GM12864 (cell line): ENCODE results near the gene PLA2G5.

Experiments
- DNase-seq: peaks from one replicate; pipeline ENCODE4 v3.0.0-alpha.2; 2011; ENCODE audit warnings: low read depth
- H3K4me3 ChIP-seq: 2 replicates; pipeline ENCODE4 v1.5.1; 2011; ENCODE audit warnings: mild to moderate bottlenecking, low read depth, low read length, control low read depth
- TF ChIP-seq, protein P1 (sequence below): IDR thresholded peaks from 2 replicates; pipeline ENCODE4 v1.5.1; 2011; ENCODE audit warnings: low read depth, mild to moderate bottlenecking, moderate library complexity, low read length, control low read depth, inconsistent platforms; ENCODE audit errors: missing control alignments

Gene PLA2G5

DNA sequence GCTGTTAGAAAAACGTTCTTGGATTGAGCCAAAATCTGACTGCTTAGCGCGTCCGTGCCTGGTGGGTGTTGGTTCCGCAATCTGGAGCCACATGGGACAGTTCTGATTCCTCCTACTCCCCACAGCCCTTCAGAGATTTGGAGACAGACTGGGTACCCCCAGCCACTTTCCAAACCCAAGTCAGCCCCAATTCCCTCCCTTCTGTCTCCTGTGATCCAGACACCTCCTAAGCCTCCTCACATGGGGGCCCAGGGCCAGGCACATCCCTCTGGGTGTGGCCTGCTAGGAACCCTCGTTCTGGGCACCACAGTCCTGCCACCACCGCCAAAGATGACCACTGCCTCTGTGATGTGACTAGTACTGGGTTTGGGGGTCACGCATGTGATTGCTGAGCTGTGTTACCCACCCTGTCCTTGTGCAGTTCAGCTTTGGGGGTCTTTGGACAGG lies 4.8 kb downstream of the PLA2G5 start:
- TF ChIP-seq, protein P1, sequence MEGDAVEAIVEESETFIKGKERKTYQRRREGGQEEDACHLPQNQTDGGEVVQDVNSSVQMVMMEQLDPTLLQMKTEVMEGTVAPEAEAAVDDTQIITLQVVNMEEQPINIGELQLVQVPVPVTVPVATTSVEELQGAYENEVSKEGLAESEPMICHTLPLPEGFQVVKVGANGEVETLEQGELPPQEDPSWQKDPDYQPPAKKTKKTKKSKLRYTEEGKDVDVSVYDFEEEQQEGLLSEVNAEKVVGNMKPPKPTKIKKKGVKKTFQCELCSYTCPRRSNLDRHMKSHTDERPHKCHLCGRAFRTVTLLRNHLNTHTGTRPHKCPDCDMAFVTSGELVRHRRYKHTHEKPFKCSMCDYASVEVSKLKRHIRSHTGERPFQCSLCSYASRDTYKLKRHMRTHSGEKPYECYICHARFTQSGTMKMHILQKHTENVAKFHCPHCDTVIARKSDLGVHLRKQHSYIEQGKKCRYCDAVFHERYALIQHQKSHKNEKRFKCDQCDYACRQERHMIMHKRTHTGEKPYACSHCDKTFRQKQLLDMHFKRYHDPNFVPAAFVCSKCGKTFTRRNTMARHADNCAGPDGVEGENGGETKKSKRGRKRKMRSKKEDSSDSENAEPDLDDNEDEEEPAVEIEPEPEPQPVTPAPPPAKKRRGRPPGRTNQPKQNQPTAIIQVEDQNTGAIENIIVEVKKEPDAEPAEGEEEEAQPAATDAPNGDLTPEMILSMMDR, result no peak
- DNase-seq, result no peak
- H3K4me3 ChIP-seq, result no peak overlapping the region

DNA sequence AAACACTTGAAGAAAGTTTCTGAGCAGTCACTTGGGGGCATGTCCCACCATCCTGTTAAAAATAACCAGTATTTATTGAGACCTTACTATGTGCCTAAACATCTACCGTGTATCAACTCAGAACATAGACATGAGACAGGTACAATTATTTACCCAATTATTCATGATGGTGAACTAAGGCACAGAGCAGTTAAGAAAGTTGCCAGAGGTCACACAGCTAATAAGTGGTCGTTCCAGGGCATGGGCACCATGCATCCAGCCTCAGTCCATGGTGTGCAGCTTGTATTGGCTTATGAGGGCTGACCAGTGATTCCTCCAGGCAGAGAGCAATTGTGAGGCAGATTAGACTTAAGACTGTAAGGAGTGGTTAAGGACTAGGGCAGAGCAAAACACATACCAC lies 5.4 kb downstream of the PLA2G5 start:
- DNase-seq, result no peak
- TF ChIP-seq, protein P1, result no peak
- no peak overlapping the region for H3K4me3 ChIP-seq

DNA sequence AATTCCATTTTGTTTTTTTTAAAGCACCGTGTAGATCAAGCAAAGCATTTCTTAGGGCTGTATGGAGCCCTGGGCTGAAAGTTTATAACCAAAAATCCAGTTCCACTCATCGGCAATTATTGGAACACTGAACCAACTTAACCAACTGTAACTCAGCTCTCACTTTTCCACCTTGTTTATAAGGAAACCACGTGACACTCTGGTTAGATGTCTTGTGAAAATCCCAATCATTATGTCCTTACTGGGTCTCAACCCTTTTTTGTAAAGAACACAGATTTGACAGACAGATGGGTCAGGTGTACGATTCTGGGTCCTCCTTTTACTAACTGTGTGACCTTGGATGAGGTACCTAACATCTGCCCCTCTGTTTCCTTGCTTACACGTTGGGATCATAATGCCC lies 6.2 kb downstream of the PLA2G5 start:
- no peak overlapping the region for H3K4me3 ChIP-seq
- TF ChIP-seq, protein P1, result no peak
- no peak for DNase-seq

DNA sequence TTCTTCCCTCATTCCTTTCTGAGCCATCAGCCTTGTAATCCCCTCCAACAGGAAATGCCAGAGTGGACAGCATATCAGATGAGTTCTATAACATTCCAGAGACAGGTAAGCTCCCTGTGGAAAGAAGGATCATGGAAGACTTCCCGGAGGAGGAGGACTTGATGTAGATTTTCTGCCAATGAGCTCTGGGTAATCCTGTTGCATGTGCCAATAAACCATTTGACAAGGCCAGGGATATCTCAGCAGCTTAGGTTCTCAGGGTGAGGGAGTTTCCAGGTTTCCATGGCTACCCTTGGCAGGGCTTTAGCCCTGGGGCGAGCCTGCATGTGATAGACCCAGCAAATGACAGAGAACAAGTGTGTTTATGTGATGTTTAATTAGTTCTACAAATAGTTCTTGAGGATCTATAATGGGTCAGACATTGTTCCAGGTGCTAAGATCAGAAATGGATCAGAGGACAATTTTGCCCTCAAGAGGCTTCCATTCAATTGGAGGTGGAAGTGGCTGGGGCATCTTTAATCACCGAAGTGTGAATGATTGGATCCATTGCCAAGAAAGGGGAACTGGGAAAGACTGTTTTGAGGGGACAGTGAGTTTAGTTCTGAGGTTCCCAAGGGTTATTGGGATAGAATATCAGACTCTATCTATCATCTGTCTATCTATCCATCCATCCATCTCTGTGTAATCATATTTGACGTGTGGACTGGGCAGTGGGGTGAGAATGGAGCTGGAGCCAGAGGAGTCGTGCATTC lies 6.9 kb downstream of the PLA2G5 start:
- no peak overlapping the region for H3K4me3 ChIP-seq
- DNase-seq, result no peak
- TF ChIP-seq, protein P1, result no peak

DNA sequence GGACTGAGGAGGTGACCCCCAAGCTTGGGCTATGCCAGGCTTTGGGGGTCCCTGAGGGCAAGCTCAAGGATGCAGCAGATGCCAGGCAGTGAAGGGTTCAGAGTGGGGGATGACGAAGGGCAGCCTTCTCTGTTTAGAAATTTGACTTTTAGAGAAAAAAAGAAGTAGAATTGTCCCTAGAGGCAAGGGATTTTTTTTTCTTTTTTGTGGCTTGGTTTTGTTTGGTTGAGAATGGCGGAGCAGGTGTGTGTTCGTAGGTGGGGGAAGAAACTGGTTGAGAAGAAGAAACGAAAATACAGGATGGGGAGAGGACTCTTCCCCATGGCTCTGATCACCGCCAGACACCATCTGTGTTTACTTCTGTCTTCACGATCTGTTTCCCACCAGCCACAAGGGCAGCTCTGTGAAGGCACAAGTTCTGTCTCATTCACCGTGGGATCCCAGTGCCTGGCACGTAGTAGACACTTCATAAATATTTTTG lies 8.2 kb downstream of the PLA2G5 start:
- peak; percentile 36 for DNase-seq
- H3K4me3 ChIP-seq, result no peak overlapping the region
- TF ChIP-seq, protein P1, result no peak

DNA sequence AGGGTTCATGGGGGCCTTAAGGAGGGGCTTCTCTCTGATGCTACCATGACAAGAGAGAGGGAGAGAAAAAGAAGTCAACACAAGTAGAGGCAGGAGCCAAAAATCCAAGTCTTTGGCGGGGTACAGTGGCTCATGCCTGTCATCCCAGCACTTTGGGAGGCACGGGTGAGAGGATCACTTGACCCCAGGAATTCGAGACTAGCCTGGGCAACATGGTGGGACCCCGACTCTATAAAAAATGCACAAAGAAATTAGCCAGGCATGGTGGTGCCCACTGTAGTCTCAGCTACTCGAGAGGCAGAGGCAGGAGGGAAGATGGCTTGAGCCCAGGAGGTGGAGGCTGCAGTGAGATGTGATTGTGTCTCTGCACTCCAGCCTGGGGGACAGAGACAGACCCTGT lies 8.7 kb downstream of the PLA2G5 start:
- DNase-seq, result no peak
- TF ChIP-seq, protein P1, result no peak
- no peak overlapping the region for H3K4me3 ChIP-seq

DNA sequence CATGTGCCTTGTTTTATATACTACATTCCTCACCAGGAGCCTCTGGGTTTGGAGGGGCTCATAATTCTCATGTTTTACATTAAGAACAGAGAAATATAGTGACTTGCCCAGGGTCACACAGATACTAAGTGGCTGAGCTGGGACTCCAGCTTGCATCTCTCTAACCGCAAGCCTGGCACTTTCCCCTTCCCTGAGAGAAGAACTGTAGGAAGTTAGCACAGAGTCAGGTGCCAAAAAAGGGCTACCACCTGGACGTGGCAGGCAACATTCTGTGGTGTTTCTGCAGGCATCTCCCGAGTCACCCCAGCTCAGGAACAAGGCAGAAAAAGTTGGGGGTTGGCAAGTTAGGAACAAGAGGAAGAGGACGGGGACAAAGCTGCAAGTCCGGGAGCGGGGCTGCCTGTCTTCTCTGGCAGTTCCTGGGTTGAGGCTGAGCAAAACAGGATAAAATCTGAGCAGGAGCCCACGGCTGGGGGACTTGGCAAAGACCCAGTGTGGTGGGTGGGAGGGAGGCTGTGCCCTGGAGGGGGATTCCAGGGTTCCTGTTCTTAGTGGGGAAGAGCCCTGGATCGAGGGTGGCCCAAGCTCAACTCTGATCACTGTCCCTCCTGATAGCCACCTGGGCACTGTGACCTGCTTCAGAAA lies 9.8 kb downstream of the PLA2G5 start:
- no peak for DNase-seq
- no peak overlapping the region for H3K4me3 ChIP-seq
- TF ChIP-seq, protein P1, result no peak
